Ectodermal cell (in vitro differentiated cells): ENCODE data around the gene HLF.

Experiments used
- H3K27ac ChIP-seq: 2 replicates; pipeline ENCODE4 v1.7.0; 2013; ENCODE audit warnings: mild to moderate bottlenecking, low read depth, low read length; ENCODE audit not compliant: insufficient read depth, poor library complexity, severe bottlenecking
- H3K27me3 ChIP-seq: 2 replicates; pipeline ENCODE4 v1.7.0; 2013; ENCODE audit warnings: mild to moderate bottlenecking, low read length; ENCODE audit not compliant: insufficient read depth, control insufficient read depth, poor library complexity, severe bottlenecking
- H3K36me3 ChIP-seq: one replicate; pipeline ENCODE4 v1.7.0; 2013; ENCODE audit warnings: low read length; ENCODE audit not compliant: control insufficient read depth, insufficient read depth
- H3K4me1 ChIP-seq: one replicate; pipeline ENCODE4 v1.7.0; 2013; ENCODE audit warnings: low read length; ENCODE audit not compliant: control insufficient read depth, insufficient read depth
- H3K4me3 ChIP-seq: 2 replicates; pipeline ENCODE4 v1.7.0; 2013; ENCODE audit warnings: low read depth, low read length, control low read depth; ENCODE audit not compliant: insufficient read depth
- H3K9me3 ChIP-seq: 2 replicates; pipeline ENCODE4 v1.7.0; 2013; ENCODE audit warnings: mild to moderate bottlenecking, low read length, moderate library complexity; ENCODE audit not compliant: control insufficient read depth
- WGBS, 2 experiments: methylation state at CpG; one replicate each; pipeline ENCODE4 v1.1.7; 2013; ENCODE audit warnings: missing lambda C conversion rate in 2 of 2; 5-methylcytosine and 5-hydroxymethylcytosine counted together

HLF gene

GRCh38 chr17:55282741-55283140 is 18.0 kb downstream of the HLF start:
- no peaks in the 10 kb centered on the region for H3K27me3 ChIP-seq
- no peaks in the 10 kb centered on the region for H3K9me3 ChIP-seq
- no peaks in the 10 kb centered on the region for H3K36me3 ChIP-seq
- no peaks in the 10 kb centered on the region for H3K4me1 ChIP-seq
- H3K27ac ChIP-seq = no peak overlapping the region
- WGBS, 2 experiments = 91% methylated on average over 5 of the region's 5 CpGs
- no peak overlapping the region for H3K4me3 ChIP-seq

GRCh38 chr17:55283256-55283965 is 18.7 kb downstream of the HLF start:
- no peaks in the 10 kb centered on the region for H3K4me1 ChIP-seq
- no peaks in the 10 kb centered on the region for H3K9me3 ChIP-seq
- no peaks in the 10 kb centered on the region for H3K36me3 ChIP-seq
- WGBS, 2 experiments = 92% methylated on average over 9 of the region's 9 CpGs
- H3K27ac ChIP-seq = no peak overlapping the region
- no peak overlapping the region for H3K4me3 ChIP-seq
- H3K27me3 ChIP-seq = no peaks in the 10 kb centered on the region

GRCh38 chr17:55284001-55284884 is 19.5 kb downstream of the HLF start:
- Histone ChIP-seq H3K36me3 (no peaks in the 10 kb centered on the region), H3K9me3 (no peaks in the 10 kb centered on the region), H3K4me3 (no peak overlapping the region), H3K27me3 (no peaks in the 10 kb centered on the region), H3K27ac (no peak overlapping the region), H3K4me1 (no peaks in the 10 kb centered on the region)
- 96 to 97% methylated on average over 7 of the region's 7 CpGs for whole genome bisulfite sequencing, 2 experiments

GRCh38 chr17:55284944-55285339 is 20.2 kb downstream of the HLF start:
- H3K27ac ChIP-seq = no peak overlapping the region
- H3K9me3 ChIP-seq = no peaks in the 10 kb centered on the region
- 83 to 96% methylated on average over 2 of the region's 2 CpGs for WGBS, 2 experiments
- no peaks in the 10 kb centered on the region for H3K36me3 ChIP-seq
- no peaks in the 10 kb centered on the region for H3K4me1 ChIP-seq
- no peak overlapping the region for H3K4me3 ChIP-seq
- H3K27me3 ChIP-seq = no peaks in the 10 kb centered on the region

- Histone ChIP-seq H3K27ac (no peak overlapping the region), H3K27me3 (no peaks in the 10 kb centered on the region), H3K36me3 (no peaks in the 10 kb centered on the region), H3K4me1 (no peaks in the 10 kb centered on the region), H3K9me3 (no peaks in the 10 kb centered on the region), H3K4me3 (no peak overlapping the region)
- 89 to 91% methylated on average over 11 of the region's 11 CpGs for WGBS, 2 experiments
Measured at GRCh38 chr17:55285340-55286301, 20.9 kb downstream of the HLF start.

GRCh38 chr17:55286681-55287589 is 22.2 kb downstream of the HLF start:
- Histone ChIP-seq H3K27ac (no peak overlapping the region), H3K27me3 (no peaks in the 10 kb centered on the region), H3K9me3 (no peaks in the 10 kb centered on the region), H3K36me3 (no peaks in the 10 kb centered on the region), H3K4me3 (no peak overlapping the region), H3K4me1 (no peaks in the 10 kb centered on the region)
- 81 to 83% methylated on average over 3 of the region's 3 CpGs for WGBS, 2 experiments

GRCh38 chr17:55288356-55289105 is 23.8 kb downstream of the HLF start:
- 87 to 95% methylated on average over 6 to 7 of the region's 7 CpGs for WGBS, 2 experiments

GRCh38 chr17:55289106-55289446 is 24.3 kb downstream of the HLF start:
- Histone ChIP-seq H3K9me3 (no peaks in the 10 kb centered on the region), H3K27me3 (no peaks in the 10 kb centered on the region), H3K36me3 (no peaks in the 10 kb centered on the region), H3K27ac (no peak overlapping the region), H3K4me1 (no peaks in the 10 kb centered on the region), H3K4me3 (no peak overlapping the region)
- WGBS, 2 experiments = 95 to 96% methylated on average over 1 of the region's 1 CpG

More at GRCh38 chr17:55288356-55289105, 23.8 kb downstream of the HLF start:
- H3K4me1 ChIP-seq = no peaks in the 10 kb centered on the region
- H3K4me3 ChIP-seq = no peak overlapping the region
- H3K36me3 ChIP-seq = no peaks in the 10 kb centered on the region
- H3K27me3 ChIP-seq = no peaks in the 10 kb centered on the region
- no peaks in the 10 kb centered on the region for H3K9me3 ChIP-seq
- H3K27ac ChIP-seq = no peak overlapping the region

GRCh38 chr17:55289978-55290377 is 25.2 kb downstream of the HLF start:
- H3K4me3 ChIP-seq = no peak overlapping the region
- H3K27me3 ChIP-seq = no peaks in the 10 kb centered on the region
- H3K4me1 ChIP-seq = no peaks in the 10 kb centered on the region
- 97 to 100% methylated on average over 4 of the region's 4 CpGs for WGBS, 2 experiments
- no peaks in the 10 kb centered on the region for H3K9me3 ChIP-seq
- no peaks in the 10 kb centered on the region for H3K36me3 ChIP-seq
- no peak overlapping the region for H3K27ac ChIP-seq
